Fibroblast of lung (primary cell): ENCODE results near the gene SLC9A1.

ENCODE experiments used
- EZH2 ChIP-seq: IDR thresholded peaks from 2 replicates; pipeline ENCODE4 v1.5.1; 2012; ENCODE audit warnings: low read length, control low read depth, mild to moderate bottlenecking; ENCODE audit errors: missing control alignments
- TF ChIP-seq, protein P1 (sequence below), 2 donors: IDR thresholded peaks in 1 of 2; conservative IDR thresholded peaks in 1 of 2; 1 replicate in 1 of 2; 2 replicates in 1 of 2; pipeline ENCODE4 v1.5.1; 2011 to 2012; ENCODE audit warnings: low read length in 2 of 2, control low read depth in 1 of 2, inconsistent platforms in 1 of 2, low read depth in 1 of 2, mild to moderate bottlenecking in 1 of 2

DNA sequence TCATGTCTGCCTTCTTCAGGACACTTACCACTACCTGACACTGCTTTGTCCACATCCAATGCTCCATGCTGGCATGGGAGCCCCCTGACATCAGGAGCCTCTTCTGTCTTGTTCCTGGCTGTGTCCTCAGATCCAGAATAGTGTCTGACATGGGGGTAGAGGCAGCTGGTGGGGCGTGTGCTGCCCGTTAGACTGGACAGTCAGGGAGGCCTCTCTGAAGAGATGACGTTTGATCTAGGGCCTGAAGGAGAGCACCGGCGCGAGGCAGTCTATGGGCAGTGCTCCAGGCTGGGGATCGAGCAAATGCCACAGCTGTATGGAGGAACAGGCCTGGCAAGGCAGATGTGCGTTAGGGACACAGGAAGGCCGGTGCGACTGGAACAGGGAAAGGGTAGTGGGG is 16.6 kb downstream of the SLC9A1 start:
- TF ChIP-seq EZH2, result no peak
- TF ChIP-seq, protein P1, sequence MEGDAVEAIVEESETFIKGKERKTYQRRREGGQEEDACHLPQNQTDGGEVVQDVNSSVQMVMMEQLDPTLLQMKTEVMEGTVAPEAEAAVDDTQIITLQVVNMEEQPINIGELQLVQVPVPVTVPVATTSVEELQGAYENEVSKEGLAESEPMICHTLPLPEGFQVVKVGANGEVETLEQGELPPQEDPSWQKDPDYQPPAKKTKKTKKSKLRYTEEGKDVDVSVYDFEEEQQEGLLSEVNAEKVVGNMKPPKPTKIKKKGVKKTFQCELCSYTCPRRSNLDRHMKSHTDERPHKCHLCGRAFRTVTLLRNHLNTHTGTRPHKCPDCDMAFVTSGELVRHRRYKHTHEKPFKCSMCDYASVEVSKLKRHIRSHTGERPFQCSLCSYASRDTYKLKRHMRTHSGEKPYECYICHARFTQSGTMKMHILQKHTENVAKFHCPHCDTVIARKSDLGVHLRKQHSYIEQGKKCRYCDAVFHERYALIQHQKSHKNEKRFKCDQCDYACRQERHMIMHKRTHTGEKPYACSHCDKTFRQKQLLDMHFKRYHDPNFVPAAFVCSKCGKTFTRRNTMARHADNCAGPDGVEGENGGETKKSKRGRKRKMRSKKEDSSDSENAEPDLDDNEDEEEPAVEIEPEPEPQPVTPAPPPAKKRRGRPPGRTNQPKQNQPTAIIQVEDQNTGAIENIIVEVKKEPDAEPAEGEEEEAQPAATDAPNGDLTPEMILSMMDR (conservative IDR thresholded peaks at IDR 0.05 in 1 of 2, IDR thresholded peaks at IDR 0.05 in 1 of 2; ENCODE audit: low read depth in 1 of 2, low read length in 2 of 2), result no peak
